AG09309 (cell line): ENCODE data around the gene HLCS.

Source experiments
- DNase-seq: peaks from one replicate; pipeline ENCODE4 v3.0.0-alpha.2; 2010; ENCODE audit warnings: low read depth
- H3K4me3 ChIP-seq: 2 replicates; pipeline ENCODE4 v1.5.1; 2011; ENCODE audit warnings: mild to moderate bottlenecking, low read depth, low read length, moderate library complexity; ENCODE audit not compliant: control insufficient read depth
- TF ChIP-seq, protein P1 (sequence below): IDR thresholded peaks from 2 replicates; pipeline ENCODE4 v1.5.1; 2011; ENCODE audit warnings: mild to moderate bottlenecking, low read depth, low read length, inconsistent platforms; ENCODE audit not compliant: insufficient read depth, control insufficient read depth; ENCODE audit errors: missing control alignments

HLCS gene

DNA sequence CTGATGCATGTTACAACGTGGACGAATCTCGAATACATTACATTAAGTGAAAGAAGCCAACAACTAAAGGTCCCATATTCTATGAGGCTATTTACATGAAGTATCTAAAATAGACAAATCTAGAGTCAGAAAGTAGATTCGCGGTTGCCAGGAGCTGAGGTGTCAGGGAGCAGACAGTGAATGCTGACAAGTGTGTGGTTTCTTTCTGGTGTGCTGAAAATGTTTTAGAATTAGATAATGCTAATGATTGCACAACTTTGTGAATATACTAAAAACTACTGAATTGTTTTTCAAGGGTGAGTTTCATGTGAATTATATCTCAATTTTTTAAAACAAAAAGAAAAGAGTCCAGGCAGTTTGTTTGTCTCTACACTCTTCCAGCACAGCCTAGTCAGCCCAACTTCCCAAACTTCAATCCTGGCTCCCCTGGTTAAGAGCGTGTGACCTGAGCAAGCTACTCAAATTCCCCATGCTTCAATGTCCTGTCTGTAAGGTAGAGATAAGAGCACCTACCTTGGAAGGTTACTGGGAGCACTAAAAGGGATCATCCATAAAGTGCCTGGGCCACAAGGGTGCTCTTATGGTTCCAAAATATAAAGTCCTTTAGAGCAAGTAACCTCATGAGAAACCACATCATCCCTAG lies 20.9 kb downstream of the HLCS start:
- TF ChIP-seq, protein P1, sequence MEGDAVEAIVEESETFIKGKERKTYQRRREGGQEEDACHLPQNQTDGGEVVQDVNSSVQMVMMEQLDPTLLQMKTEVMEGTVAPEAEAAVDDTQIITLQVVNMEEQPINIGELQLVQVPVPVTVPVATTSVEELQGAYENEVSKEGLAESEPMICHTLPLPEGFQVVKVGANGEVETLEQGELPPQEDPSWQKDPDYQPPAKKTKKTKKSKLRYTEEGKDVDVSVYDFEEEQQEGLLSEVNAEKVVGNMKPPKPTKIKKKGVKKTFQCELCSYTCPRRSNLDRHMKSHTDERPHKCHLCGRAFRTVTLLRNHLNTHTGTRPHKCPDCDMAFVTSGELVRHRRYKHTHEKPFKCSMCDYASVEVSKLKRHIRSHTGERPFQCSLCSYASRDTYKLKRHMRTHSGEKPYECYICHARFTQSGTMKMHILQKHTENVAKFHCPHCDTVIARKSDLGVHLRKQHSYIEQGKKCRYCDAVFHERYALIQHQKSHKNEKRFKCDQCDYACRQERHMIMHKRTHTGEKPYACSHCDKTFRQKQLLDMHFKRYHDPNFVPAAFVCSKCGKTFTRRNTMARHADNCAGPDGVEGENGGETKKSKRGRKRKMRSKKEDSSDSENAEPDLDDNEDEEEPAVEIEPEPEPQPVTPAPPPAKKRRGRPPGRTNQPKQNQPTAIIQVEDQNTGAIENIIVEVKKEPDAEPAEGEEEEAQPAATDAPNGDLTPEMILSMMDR: no peak
- DNase-seq: peak; percentile 14
- H3K4me3 ChIP-seq: no peak overlapping the region

DNA sequence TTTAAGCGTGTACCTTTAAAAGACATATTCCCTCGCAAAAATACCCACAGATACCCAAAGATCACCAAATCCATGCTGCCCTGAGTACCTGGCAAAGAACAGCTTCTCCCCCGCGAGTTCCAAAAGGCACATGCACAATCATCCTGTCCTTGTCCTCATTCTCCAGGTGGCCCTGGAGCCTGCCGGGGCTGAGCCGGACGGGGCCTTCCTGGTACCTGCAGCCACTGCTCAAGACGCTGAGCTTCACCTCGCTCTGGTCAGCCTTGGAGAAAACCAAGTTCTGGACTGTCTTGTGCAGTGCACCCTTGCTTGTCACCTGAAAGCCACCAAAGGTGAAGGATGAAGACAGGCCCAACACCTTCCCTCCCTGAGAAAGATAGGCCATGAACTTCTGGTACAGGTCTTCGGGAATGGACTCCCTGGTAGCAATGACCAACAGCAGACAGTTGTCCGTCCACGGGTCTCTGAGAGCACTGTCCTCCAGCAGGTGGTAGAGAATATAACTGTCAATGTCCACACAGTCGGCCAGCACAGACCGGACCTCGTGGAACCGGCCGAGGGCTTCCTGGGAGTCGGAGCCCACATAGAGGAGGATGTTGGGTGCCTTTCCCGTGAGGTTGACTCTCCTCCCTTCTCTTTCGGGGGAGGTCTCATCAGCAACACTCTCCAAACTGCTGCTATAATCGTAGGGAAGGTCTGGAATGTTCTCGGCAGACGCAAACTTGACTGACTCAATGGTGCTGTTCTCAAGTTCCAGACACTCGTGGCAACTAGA lies 29.9 kb downstream of the HLCS start:
- DNase-seq: no peak
- TF ChIP-seq, protein P1: no peak
- H3K4me3 ChIP-seq: no peak overlapping the region

GRCh38 chr21:36934864-36935420 lies 31.5 kb downstream of the HLCS start:
- DNase-seq: no peak
- TF ChIP-seq, protein P1: no peak
- no peak overlapping the region for H3K4me3 ChIP-seq

DNA sequence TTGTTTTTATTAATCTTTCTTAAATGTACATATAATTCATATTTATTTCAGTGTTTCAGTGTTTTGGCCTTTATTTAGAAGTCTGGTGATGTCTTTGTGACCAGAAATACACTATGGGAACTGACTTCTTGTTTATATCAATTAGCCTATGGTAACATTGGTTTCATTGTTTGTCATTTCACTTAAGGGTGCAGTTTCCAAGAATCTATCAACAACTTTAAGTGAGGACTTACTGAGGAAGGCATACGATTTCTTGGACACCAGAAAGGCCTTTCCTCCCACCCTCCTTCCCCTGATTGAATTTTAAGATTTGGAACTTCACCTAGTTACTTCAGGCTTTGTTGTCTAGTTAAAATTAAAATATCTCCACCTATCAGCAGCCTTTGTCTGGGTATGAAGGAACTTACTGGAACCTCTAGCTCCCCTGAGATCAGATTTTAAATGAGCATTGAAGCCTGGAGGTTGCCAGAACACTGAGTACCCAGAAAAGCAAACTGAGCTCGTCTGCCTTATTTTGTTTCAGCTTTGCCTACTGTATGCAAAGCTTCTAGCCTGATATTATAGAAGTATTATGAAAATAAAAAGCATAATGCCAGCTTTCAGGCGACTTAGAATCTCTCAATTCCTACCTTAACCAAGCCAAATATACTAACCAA lies 34.2 kb downstream of the HLCS start:
- TF ChIP-seq, protein P1: no peak

DNA sequence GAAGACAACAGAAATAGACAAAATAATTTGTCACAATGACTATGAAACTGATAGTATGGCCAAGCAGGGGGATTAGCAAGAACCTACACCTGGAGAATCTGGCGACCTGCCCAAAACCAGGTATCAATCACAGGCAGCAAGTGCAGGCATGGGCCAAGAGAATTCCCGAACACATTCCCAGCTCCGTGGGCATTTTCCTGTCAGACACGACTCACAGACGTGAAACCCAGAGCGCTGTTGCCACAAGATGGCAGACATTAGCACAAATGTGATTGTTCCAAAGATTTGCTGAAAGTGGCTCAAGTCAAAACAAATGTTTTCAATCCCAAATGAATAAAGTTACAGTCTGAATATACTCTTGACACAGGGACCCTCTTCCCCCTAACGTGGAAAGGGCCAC lies 36.8 kb downstream of the HLCS start:
- no peak overlapping the region for H3K4me3 ChIP-seq
- TF ChIP-seq, protein P1: peak; percentile 17
- no peak for DNase-seq

More for the DNA sequence above, 34.2 kb downstream of the HLCS start:
- H3K4me3 ChIP-seq: no peak overlapping the region
- no peak for DNase-seq

DNA sequence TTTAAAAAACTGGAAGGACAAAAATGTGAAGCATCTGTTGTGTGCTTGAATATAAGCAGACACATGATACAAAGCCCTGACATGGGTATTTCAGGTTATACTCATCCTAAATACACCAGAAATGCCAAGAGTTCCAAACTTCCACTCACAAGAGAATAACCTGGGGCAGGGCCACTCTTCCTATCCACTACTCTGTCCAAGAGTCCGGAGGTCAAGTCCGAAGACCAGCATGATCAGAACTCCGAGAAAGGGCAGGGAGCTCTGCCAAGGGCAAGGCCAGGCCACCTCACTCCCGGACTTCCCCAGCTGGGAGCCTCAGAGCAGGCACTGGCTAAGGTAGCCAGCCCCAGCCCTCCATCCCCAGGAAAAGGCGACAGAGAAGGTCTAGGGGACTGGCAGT lies 37.5 kb downstream of the HLCS start:
- TF ChIP-seq, protein P1: no peak
- DNase-seq: no peak
- no peak overlapping the region for H3K4me3 ChIP-seq
